Neural cell (in vitro differentiated cells): Measurements from ENCODE around the gene MRTFA. TPM values are rescaled to one million over a fixed set of nuclear protein-coding genes. Genes with fewer than 3 reads are reported as not detected.

Experiments
- H2AFZ ChIP-seq: fragments of 200-600, 300-800 bp; sonication (generic), shearing (Covaris generic); 2 replicates; pipeline ENCODE4 v1.6.0; 2014; ENCODE audit warnings: low read depth, mild to moderate bottlenecking, antibody characterized with exemption, low read length, moderate library complexity
- H3F3A ChIP-seq: fragments of 200-600 bp; shearing (Covaris generic); 2 replicates; pipeline ENCODE4 v1.6.1; 2016; ENCODE audit warnings: mild to moderate bottlenecking, moderate library complexity, mixed read lengths, antibody characterized with exemption, low read length; ENCODE audit not compliant: insufficient read depth, poor library complexity, severe bottlenecking
- H3K27ac ChIP-seq: fragments of 200-600, 300-800 bp; sonication (generic), shearing (Covaris generic); 2 replicates; pipeline ENCODE4 v1.5.1; 2014; ENCODE audit warnings: mild to moderate bottlenecking, low read length, moderate library complexity
- H3K27me3 ChIP-seq: fragments of 300-800, 200-600 bp; sonication (generic), shearing (Covaris generic); 2 replicates; pipeline ENCODE4 v1.6.0; 2014; ENCODE audit warnings: mild to moderate bottlenecking, low read depth, low read length, moderate library complexity; ENCODE audit not compliant: insufficient read depth
- H3K36me3 ChIP-seq: fragments of 300-800, 200-600 bp; sonication (generic), shearing (Covaris generic); 2 replicates; pipeline ENCODE4 v1.5.1; 2014; ENCODE audit warnings: mild to moderate bottlenecking, antibody characterized with exemption, low read length, moderate library complexity; ENCODE audit not compliant: insufficient read depth
- H3K4me2 ChIP-seq: fragments of 300-800, 200-600 bp; sonication (generic), shearing (Covaris generic); 2 replicates; pipeline ENCODE4 v1.6.0; 2014; ENCODE audit warnings: mild to moderate bottlenecking, low read length
- H3K4me3 ChIP-seq: fragments of 300-800, 200-600 bp; sonication (generic), shearing (Covaris generic); 2 replicates; pipeline ENCODE4 v1.5.1; 2014; ENCODE audit warnings: mild to moderate bottlenecking, low read length, moderate library complexity
- H3K79me2 ChIP-seq: fragments of 200-600 bp; shearing (Covaris generic); replicated peaks from 2 replicates; pipeline ENCODE4 v1.6.0; 2014; ENCODE audit warnings: mild to moderate bottlenecking, low read length, moderate library complexity; ENCODE audit not compliant: insufficient read depth
- H3K9ac ChIP-seq: fragments of 300-800, 200-600 bp; sonication (generic), shearing (Covaris generic); 2 replicates; pipeline ENCODE4 v1.6.1; 2016; ENCODE audit warnings: mild to moderate bottlenecking, low read length, mixed read lengths
- H3K9me2 ChIP-seq: fragments of 200-600 bp; shearing (Covaris generic); 2 replicates; pipeline ENCODE4 v1.6.1; 2016; ENCODE audit warnings: mild to moderate bottlenecking, low read length, mixed read lengths; ENCODE audit not compliant: insufficient read depth
- H3K9me3 ChIP-seq: fragments of 200-600, 300-800 bp; sonication (generic), shearing (Covaris generic); 2 replicates; pipeline ENCODE4 v1.6.1; 2016; ENCODE audit warnings: mild to moderate bottlenecking, mixed run types, low read length, moderate library complexity, mixed read lengths
- H4K20me1 ChIP-seq: fragments of 200-600 bp; shearing (Covaris generic); 2 replicates; pipeline ENCODE4 v1.6.1; 2016; ENCODE audit warnings: mild to moderate bottlenecking, mixed run types; ENCODE audit not compliant: insufficient read depth
- CTCF ChIP-seq: fragments of 450-650 bp; IDR thresholded peaks from 2 replicates; pipeline ENCODE4 v1.5.1; 2014; ENCODE audit warnings: antibody characterized with exemption, mild to moderate bottlenecking, moderate library complexity; ENCODE audit not compliant: poor library complexity, severe bottlenecking
- EP300 ChIP-seq: fragments of 450-650 bp; conservative IDR thresholded peaks from 2 replicates; pipeline ENCODE4 v1.6.1; 2014; ENCODE audit warnings: antibody characterized with exemption, mild to moderate bottlenecking, moderate library complexity; ENCODE audit not compliant: poor library complexity, severe bottlenecking
- EZH2 ChIP-seq: fragments of 200-600, 300-800 bp; shearing (Covaris generic), sonication (generic); IDR thresholded peaks from 2 replicates; pipeline ENCODE4 v1.6.1; 2014; ENCODE audit warnings: antibody characterized with exemption, low read length, borderline replicate concordance, mild to moderate bottlenecking; ENCODE audit not compliant: insufficient read depth, poor library complexity, severe bottlenecking
- MXI1 ChIP-seq: fragments of 450-650 bp; conservative IDR thresholded peaks from 2 replicates; pipeline ENCODE4 v1.6.1; 2014; ENCODE audit warnings: antibody characterized with exemption, mild to moderate bottlenecking; ENCODE audit not compliant: poor library complexity, severe bottlenecking
- POLR2AphosphoS5 ChIP-seq: IDR thresholded peaks from 2 replicates; pipeline ENCODE4 v1.6.1; 2012
- RAD21 ChIP-seq: fragments of 450-650 bp; conservative IDR thresholded peaks from 2 replicates; pipeline ENCODE4 v1.6.1; 2014; ENCODE audit warnings: antibody characterized with exemption, mild to moderate bottlenecking, moderate library complexity
- REST ChIP-seq: IDR thresholded peaks from 2 replicates; pipeline ENCODE4 v1.6.1; 2012; ENCODE audit warnings: borderline replicate concordance
- SMC3 ChIP-seq: fragments of 450-650 bp; conservative IDR thresholded peaks from 2 replicates; pipeline ENCODE4 v1.6.1; 2014; ENCODE audit warnings: antibody characterized with exemption, mild to moderate bottlenecking, moderate library complexity; ENCODE audit not compliant: poor library complexity
- TAF1 ChIP-seq: IDR thresholded peaks from 2 replicates; pipeline ENCODE4 v1.6.1; 2012; ENCODE audit warnings: low read depth
- polyA plus RNA-seq: library from polyadenylated mRNA; depleted of rRNA; stranded (reverse); fragments of >200 nt; gene quantifications from 2 replicates; pipeline ENCODE4 v1.2.3, GENCODE V29; 2014

Gene MRTFA
- polyA plus RNA-seq, 1 donor from 2014 or later, result 19.3 TPM

GRCh38 chr22:40477683-40478337 is 158.7 kb downstream of the MRTFA start:
- H3K4me3 ChIP-seq, result no peak overlapping the region
- H3K9ac ChIP-seq, result no peak overlapping the region
- H2AFZ ChIP-seq, result no peak overlapping the region
- no peaks in the 10 kb centered on the region for H4K20me1 ChIP-seq
- no peak overlapping the region for H3K4me2 ChIP-seq
- no peaks in the 10 kb centered on the region for H3F3A ChIP-seq
- H3K9me3 ChIP-seq, result no peaks in the 10 kb centered on the region
- H3K27ac ChIP-seq, result no peak overlapping the region
- no peaks in the 10 kb centered on the region for H3K27me3 ChIP-seq
- H3K9me2 ChIP-seq, result no peaks in the 10 kb centered on the region
- H3K79me2 ChIP-seq, result peaks cover 3% of the 10 kb centered on the region
- no peak for TF ChIP-seq EP300
- no peak for TF ChIP-seq CTCF
- no peak for TF ChIP-seq TAF1
- no peak for TF ChIP-seq REST
- TF ChIP-seq EZH2, result no peak
- no peak for TF ChIP-seq MXI1
- no peak for TF ChIP-seq SMC3
- TF ChIP-seq RAD21, result no peak
- no peak for TF ChIP-seq POLR2AphosphoS5
- H3K36me3 ChIP-seq, result no peaks in the 10 kb centered on the region

GRCh38 chr22:40476341-40476740 is 160.2 kb downstream of the MRTFA start:
- no peaks in the 10 kb centered on the region for H3K36me3 ChIP-seq
- H3K4me2 ChIP-seq, result no peak overlapping the region
- H3K27me3 ChIP-seq, result no peaks in the 10 kb centered on the region
- TF ChIP-seq EZH2, result no peak
- TF ChIP-seq REST, result no peak
- TF ChIP-seq EP300, result no peak
- no peak for TF ChIP-seq MXI1
- no peak for TF ChIP-seq CTCF
- no peak for TF ChIP-seq TAF1
- TF ChIP-seq POLR2AphosphoS5, result no peak
- no peak for TF ChIP-seq RAD21
- TF ChIP-seq SMC3, result no peak
- no peaks in the 10 kb centered on the region for H3F3A ChIP-seq
- no peak overlapping the region for H3K27ac ChIP-seq
- no peaks in the 10 kb centered on the region for H4K20me1 ChIP-seq
- no peaks in the 10 kb centered on the region for H3K9me3 ChIP-seq
- H3K9me2 ChIP-seq, result no peaks in the 10 kb centered on the region
- peaks cover 3% of the 10 kb centered on the region for H3K79me2 ChIP-seq
- H3K9ac ChIP-seq, result no peak overlapping the region
- H2AFZ ChIP-seq, result no peak overlapping the region
- no peak overlapping the region for H3K4me3 ChIP-seq
